GM18909 (cell line): ENCODE measurements around the gene TMEM181.
"Not testable (repeated sequence)": the region's sequence is repeated elsewhere in the genome, so short reads cannot be mapped to it uniquely, and the experiment has no call there.

Experiments used
- ATAC-seq: cut with Tn5 transposase; IDR thresholded peaks from one replicate; pipeline ENCODE4 v1.9.1; 2021; ENCODE audit warnings: mild to moderate bottlenecking; ENCODE audit not compliant: unreplicated experiment, poor library complexity

TMEM181 gene

DNA sequence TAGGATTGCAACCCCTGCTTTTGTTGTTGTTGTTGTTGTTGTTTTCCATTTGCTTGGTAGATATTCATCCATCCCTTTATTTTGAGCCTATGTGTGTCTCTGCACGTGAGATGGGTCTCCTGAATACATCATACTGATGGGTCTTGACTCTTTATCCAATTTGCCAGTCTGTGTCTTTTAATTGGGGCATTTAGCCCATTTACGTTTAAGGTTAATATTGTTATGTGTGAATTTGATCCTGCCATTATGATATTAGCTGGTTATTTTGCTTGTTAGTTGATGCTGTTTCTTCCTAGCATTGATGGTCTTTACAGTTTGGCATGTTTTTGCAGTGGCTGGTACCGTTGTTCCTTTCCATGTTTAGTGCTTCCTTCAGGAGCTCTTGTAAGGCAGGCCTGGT, 58.4 kb downstream of the TMEM181 start:
- ATAC-seq = not testable (repeated sequence)

DNA sequence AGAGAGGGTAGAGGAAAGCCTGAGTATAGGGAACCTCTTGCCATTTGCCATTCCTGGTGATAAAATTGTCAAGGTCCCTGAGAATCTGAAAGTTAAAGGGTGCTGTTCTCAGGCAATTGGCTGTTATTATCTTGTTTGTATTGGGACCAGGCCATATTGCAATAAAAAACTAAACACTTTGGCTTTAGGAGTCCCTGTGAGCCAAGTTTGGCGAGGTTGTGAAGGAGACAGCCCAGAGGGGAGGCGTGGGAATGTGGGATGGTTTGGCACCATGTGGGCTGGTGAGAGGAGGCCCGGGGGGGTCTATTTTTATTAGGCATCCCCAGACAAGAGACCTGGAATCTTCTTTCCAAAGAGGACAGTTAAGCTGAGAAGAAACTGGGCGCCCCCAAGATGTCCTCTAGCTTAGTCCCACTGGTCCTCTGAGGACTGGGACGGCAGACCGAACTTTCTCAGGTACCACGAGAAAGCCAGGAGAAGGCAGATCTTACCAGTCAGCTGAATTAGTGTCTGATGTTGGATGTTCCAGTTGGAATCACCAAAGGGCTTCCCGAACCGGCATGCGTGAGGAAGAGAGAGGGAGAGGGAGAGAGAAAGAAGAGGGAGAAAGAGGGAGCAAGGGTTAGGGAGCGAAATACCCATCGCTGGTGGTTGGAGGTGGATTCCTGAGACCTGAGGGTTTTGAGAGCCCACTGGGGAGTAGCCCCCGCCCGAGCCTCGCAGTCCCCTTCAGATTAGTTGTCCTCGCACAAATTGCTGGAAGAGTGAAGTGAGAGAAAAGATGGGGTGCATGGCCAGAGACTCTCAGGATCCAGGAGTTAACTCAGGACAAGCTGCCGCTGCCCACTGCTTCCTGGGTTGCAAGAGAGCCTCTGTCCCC, 60.3 kb downstream of the TMEM181 start:
- ATAC-seq = no peak

DNA sequence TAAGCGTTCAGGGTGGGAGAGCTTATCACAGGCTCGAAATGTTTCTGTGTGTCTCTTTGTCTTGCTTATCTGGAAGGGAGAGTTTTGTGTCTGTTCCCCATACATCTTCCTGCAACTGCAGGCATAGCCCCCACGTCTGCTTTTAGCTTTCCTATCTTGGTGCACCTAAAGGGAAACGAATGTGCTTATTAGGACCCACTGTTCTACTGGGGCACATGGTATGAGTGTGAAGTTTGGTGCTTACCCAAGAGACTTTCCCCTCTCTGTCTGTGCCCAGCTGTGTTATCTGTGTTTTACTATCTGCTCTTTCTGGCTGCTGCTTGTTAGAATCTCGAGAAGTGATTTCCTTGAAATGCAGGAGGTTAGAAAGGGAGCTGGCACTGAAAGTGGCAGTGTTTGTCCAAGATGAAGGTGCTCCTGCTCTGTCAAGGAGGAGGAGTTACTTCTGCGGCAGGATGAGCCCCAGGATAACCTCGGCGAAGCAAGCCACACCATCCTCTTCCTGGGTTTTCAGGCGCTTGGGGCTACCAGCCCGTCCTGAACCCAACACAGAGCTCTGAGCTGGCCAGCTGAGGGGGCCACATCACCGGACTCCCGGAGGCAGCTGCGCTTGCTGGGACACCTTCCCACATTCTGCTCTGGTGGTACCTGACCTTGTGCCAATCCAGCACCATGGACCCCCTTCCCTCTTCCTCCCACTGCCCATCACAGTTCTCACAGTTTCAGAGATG, 61.2 kb downstream of the TMEM181 start:
- ATAC-seq = no peak

DNA sequence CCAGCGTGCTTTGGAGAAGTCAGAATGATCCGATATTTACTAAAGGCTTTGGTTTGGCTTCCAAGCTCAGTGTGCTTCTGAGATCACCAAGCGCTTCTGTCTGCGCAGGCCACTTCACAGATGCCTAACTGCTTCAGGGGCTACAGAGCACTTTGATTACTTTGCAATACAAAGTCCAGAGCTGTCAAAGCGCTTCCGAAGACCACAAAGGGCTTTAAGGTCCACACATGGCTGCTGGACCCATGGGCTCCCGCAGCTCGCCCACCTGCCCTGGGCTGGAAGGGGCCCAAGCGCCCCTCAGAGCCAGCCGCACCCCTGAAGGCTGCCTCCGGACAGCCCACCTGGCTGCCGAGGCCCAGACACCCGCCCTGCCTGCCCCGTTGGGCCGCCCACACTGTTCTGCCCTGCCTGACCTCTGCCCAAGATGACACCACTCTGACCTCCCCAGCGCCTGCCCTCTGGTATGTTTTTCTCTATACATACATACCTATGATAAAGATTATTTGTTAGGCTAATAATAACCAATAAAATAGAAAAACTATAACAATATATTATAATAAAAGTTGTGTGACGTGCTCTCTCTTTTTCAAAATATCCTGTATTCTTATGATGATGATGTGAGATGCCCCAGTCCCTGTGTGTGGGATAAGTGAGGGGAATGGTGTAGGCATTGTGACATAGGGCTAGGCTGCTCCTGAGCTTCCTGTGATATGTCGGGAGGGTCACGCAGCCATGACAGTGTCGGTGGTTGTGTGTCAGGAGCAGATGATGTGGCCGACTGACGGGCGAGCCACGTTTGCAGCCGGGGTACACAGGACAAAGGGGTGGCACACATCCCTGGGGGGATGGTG, 62.0 kb downstream of the TMEM181 start:
- ATAC-seq = no peak

DNA sequence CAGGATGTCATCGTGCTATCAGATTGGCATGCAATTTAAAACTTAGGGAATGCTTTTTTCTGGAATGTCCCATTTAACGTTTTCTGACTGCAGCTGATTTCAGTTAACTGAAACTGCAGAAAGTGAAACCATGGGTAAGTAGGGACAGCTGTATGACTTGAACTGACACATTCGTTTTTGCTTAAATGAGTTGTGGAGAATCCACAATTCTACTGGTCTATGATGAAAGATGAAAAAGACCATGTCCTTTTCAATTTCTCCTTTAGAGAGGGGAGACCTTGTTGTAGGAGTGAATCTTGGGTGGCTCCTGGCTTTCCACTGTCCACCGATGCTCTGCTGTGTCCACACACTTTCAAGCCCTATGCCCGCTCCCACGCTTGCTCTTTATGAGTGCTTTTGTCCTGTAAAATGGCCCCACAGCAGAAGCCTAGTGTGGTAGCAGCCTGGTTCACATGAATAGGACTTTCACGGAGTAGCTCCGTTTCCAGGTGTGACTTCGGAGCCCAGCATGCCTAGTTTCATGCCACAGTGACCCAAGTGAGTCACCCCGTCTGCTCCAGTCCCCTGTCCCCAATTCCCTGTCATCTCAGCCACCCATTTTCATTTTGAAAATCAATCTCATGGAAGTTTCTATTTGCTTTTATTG, 62.8 kb downstream of the TMEM181 start:
- ATAC-seq = no peak

DNA sequence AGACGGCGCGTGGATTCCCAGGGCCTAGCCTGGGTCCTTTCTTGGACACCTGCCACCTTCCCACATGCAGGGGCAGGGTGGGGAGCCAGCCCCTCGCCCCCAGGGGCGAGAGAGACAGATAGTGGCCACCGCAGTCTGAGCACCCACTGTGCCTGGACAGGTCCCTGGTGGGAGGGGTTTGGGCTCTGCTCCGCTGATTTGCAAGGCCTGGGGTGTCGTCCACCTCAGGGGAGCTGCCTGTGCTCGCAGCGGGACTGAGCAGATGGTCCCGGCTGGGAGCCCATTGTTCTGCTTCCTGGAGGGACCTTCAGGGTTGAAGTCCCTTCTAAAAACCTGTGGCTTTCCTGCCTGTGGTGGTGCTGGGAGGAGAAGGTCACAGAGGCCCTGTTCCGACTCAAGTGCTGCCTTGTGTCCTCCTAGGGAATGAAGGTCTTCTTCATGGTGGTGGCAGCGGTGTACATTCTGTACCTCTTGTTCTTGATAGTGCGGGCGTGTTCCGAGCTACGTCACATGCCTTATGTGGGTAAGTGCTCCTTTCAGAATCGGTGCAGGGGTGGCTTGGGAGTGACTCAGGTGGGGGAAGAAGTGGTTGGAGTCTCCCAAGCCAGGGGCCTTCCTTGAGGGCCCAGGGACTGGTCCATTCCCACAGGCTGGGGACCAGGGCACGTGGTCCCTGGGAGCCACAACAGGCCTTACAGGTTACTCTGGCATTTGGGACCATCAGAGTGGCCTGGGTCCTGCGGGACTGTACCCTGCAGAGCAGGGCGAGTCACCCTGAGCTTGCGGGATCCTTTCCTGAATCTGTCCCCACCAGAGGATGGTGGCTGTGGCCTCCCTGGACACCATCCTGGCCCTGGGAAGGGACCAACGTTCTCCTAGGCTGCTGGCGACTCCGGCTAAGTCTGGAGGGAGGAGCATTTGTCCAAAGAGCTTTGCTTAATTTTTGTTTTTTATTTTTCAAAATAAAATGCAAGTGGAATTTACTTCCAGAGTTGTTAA, 65.1 kb downstream of the TMEM181 start:
- no peak for ATAC-seq

DNA sequence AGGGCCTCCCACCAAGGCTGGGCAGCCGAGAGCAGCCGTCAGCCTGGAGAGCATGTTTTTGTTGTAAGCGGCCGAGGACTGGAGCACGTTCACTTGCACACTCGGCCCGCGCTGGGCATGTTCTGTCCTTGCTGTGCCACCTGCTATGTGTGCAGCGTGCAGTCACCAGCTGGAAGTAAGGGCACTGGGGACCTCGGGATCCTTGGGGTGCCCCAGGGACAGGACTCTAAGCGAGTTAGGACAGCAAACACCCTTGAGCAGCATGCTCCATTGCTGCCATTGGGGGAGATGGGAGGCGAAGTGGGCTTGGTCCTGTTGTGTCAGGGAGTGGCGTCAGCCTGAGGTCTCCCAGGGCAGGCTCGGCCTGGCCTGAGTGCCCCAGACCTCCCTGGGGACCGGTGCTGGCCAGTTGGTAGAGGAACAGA, 66.0 kb downstream of the TMEM181 start:
- ATAC-seq = no peak

DNA sequence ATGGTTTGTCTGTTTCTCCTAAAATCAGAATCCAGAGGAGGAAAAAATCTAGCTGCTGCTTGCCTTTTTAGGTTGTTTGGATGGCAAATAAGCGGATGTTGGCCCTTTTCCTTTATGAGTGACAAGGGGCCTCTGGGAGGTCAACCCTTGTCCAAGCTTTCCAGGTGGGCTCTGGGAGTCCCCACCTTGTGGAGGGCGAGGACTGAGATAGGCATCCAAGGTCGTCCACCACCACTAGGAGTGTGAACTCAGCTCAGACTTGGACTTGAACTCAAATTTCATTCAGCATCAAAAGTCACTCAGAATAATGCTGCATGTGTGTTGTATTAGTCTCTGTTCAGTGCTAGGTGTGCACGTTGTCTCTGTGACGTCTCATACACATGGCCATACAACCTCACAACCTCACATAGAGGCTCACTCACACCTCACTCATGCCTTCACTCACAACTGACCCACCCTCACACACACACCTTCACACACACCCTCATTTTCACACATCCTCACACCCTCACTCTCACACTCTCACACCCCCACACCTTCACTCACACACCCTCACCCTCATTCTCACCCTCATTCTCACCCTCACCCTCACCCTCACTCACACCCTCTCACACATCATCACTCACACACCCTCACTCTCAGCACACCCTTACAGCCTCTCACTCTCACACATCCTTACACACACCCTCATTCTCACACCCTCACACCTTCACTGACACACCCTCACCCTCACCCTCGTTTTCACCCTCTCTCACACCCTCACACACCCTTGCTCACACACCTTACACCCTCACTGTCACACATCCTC, 66.7 kb downstream of the TMEM181 start:
- no peak for ATAC-seq

DNA sequence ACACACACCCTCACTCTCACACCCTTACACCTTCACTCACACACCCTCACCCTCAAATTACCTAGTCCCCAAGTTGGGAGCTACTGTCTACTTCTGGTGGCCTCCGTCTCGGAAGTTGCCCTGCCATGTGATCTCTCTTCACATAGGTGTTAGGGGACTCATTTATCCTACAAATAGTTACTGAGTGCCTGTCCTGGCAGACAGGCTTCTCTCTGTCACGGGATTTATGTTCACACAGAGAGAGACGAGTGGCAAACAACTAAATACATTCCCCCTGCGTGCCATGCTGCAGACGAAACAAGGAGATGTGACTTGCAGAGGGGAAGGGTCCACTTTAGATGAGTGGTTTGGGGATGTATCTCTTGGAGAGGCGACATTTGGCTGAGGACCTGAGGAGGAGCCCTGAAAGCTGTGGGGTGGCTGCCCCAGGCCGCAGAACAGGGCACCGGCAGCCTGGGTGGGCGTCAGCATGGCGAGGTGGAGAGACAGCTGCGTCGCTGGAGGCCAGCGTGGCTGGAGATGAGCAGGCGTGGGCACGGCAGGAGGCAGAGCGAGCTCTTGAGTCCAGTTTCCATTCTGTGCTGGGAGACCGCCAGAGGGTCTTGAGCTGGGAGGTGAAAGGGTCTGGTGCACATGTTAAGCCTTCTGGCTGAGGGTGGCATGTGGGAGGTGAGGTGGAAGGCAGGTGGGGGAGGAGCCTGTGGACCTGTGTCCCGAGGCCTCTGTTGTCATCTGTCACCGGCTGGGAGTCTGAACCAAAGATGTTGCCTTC, 67.5 kb downstream of the TMEM181 start:
- ATAC-seq = no peak

DNA sequence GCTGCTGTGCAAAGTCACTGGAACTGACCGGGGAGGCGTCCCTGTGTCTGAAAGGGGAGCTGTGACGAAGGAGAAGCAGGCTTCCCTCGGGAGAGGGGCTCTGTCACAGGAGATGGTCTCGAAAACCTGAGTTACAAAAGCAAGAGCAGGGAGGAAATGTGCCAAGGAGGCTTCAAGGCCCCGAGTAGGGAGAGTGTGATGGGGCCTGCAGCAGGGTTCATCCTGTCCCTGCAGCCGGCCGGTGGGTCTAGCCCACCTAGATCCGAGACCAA, 68.0 kb downstream of the TMEM181 start:
- ATAC-seq = no peak

DNA sequence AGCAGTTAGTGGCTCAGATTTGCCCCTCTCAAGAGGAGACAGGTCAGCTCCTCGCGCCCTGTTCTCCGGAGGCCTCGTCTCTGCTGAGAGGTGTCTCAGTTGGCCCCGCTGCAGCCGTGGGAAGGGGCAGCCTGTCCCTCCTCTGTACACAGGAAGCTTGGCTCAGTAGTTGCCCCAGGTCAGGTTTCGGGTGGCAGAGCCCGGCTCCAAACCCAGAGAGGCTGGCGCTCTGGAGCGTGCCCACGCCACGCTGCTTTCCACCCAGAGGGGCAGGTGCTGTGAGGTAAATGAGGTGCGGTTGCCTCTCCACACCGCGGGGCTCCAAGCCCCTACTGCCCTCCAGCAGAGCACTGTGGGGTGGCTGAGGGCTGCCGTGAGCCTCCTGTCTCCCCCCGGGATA, 68.7 kb downstream of the TMEM181 start:
- no peak for ATAC-seq

DNA sequence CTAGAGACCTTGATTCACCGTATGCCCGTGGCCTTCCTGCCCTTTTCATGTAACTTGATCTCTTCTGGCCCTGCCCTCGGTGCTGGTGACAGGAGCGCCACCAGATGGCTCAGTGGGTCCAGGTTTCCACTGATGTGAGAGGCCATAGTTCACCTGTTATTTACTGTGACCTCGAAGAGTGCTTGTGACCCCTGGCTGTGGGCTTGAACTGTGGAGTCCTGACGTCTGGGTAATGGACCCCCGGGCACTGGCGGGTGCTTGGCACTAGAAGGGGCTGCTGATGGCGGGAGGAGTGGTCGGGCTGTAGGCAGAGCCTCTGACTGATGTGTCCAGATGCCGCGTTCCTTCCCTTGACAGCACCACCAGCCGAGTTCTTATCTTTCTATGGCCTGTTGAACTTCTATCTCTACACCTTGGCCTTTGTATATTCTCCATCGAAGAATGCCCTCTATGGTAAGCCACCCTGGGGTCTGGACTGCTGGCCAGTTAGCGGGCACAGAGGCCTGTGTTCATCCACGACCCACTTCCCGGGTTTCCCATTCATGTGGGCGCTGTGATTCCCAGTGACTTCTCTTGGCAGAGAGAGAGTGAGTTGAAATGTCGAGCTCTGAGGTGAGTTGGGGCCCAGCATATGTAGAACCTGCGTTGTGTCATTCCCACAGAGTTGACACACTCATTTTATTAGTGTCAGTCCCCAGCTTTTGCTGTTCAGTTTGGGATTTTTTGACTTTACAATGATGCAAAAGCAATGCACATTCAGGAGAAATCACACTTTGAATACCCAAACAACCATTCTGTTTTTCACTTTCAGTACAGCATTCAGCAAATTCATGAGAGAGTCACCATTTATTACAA, 69.7 kb downstream of the TMEM181 start:
- ATAC-seq = no peak

DNA sequence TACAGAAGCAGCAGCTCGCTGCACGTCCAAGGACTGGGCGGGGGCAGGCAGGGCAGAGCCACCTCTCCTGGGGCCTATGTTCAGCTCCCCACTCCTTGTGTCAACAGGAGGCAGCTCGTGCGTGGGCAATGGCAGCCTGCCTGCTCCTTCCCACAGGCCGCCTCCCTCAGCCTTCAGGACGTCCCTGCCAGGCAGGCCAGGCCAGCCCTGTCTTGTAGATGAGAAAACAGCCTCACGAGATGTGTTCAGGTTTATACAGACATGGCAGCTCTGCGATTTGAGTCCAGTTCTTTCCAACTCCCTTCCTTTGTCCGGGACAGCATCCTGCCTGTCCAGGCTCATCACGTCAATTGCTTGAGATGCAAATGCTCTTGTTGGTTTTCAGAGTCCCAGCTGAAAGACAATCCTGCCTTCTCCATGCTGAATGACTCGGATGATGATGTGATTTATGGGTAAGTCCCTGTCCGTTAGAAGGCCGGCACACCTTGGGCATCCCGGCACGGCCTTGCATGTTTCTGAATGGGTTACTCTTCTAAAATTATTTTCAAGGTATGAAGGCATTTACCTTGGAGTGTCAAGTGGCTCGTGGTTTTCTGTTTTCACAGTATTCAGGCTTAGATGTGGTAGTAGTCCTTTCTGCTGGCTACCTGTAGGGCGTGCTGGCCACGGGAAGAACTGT, 71.2 kb downstream of the TMEM181 start:
- no peak for ATAC-seq

DNA sequence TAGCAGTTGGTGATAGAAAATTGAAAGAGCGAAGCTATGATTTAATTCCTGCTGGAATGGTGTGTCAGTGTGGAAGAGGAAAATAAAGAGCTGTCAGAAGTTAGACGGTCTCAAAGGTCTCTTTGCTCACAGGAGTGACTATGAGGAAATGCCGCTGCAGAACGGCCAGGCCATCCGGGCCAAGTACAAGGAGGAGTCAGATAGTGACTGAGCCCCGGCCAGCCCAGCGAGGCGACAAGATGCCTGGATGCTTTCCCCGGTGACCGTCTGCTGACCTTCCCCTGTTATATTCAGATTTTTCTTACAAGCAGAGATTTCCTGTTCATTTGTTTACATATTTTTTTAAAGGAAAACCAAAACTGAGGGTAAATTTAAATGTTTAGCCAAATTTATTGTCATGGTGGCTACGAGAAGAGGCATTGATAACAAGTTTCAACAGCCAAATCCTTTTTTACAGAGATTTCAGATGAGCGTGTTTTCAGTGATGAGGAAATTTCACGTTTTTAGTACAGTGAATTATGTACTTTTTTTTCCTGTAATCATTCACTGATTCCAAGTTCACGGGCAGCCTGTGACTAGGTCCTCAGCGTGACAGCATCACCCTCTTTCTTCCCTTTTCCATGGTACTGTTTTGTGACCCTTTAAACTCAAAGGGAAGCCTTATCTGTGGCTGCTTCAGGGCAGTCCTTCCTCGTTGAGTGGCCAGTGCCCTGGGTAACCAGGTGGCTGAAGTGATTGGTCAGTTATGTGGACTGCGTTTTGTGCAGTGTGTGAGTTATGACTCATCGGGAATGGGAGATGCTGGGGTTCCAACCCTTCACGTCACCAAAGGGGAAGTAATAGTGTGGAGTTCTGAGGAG, 72.0 kb downstream of the TMEM181 start:
- no peak for ATAC-seq

DNA sequence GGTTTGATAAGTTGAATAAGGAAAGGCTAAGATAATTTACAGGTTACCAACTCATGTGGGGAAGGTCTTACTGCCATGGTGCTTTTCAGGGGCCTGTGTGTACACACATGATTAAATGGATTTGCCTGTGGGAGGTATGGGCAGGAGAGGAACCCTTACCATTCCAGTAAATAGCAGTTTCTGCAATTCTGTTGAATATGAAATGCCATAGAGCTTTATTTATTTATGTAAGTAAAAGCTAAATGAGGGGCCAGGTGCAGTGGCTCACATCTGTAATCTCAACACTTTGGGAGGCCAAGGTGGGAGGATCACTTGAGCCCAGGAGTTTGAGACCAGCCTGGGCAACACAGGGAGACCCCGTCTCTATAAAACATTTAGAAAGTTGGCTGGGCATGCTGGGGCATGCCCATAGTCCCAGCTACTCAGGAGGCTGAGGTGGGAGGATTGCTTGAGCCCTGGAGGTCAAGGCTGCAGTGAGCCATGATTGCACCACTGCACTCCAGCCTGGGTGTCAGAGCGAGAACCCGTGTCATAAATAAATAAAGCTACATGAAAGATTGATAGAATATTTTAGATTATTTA, 72.7 kb downstream of the TMEM181 start:
- ATAC-seq = not testable (repeated sequence)
